Peyer's patch (tissue), 4 donors: ENCODE results near the gene THAP10.

Source experiments
- POLR2A ChIP-seq, 2 donors: fragments of 450-650 bp; IDR thresholded peaks; one replicate each; pipeline ENCODE4 v1.5.1; 2017; ENCODE audit warnings: antibody characterized with exemption in 2 of 2, mild to moderate bottlenecking in 2 of 2, moderate library complexity in 2 of 2
- TF ChIP-seq, protein P1 (sequence below), 6 experiments: fragments of 450-650 bp in 4 of 6; fragments of 200-600 bp in 2 of 6; sonication (generic) in 1 of 6; IDR thresholded peaks; one replicate each; pipeline ENCODE4 v1.5.1; 2017 to 2019; ENCODE audit warnings: antibody characterized with exemption in 6 of 6, mild to moderate bottlenecking in 3 of 6, moderate library complexity in 1 of 6

- TF ChIP-seq, protein P1, sequence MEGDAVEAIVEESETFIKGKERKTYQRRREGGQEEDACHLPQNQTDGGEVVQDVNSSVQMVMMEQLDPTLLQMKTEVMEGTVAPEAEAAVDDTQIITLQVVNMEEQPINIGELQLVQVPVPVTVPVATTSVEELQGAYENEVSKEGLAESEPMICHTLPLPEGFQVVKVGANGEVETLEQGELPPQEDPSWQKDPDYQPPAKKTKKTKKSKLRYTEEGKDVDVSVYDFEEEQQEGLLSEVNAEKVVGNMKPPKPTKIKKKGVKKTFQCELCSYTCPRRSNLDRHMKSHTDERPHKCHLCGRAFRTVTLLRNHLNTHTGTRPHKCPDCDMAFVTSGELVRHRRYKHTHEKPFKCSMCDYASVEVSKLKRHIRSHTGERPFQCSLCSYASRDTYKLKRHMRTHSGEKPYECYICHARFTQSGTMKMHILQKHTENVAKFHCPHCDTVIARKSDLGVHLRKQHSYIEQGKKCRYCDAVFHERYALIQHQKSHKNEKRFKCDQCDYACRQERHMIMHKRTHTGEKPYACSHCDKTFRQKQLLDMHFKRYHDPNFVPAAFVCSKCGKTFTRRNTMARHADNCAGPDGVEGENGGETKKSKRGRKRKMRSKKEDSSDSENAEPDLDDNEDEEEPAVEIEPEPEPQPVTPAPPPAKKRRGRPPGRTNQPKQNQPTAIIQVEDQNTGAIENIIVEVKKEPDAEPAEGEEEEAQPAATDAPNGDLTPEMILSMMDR (IDR thresholded peaks at IDR 0.05), result no peak
- no peak for TF ChIP-seq POLR2A (IDR thresholded peaks at IDR 0.05)
Observed at GRCh38 chr15:70856884-70857561, 35.2 kb downstream of the THAP10 start.
